GM18505 (cell line): ENCODE data around the gene COX7A2L.

ENCODE experiments used
- ATAC-seq: cut with Tn5 transposase; IDR thresholded peaks from one replicate; pipeline ENCODE4 v1.9.1; 2021; ENCODE audit not compliant: unreplicated experiment
- POLR2A ChIP-seq: IDR thresholded peaks from 4 replicates; pipeline ENCODE4 v1.6.1; 2011; ENCODE audit warnings: borderline replicate concordance; ENCODE audit not compliant: insufficient read depth, insufficient read length; ENCODE audit errors: extremely low read depth

Gene COX7A2L

GRCh38 chr2:42372474-42373200, 11.6 kb upstream of the COX7A2L start:
- no peak for ATAC-seq

GRCh38 chr2:42371611-42372473, 10.8 kb upstream of the COX7A2L start:
- ATAC-seq: no peak
- no peak for TF ChIP-seq POLR2A

More at GRCh38 chr2:42372474-42373200, 11.6 kb upstream of the COX7A2L start:
- no peak for TF ChIP-seq POLR2A

- ATAC-seq: no peak
- TF ChIP-seq POLR2A: no peak
These were observed 8.7 kb upstream of the COX7A2L start for GRCh38 chr2:42369532-42370229.

GRCh38 chr2:42368817-42369531, 8.0 kb upstream of the COX7A2L start:
- ATAC-seq: no peak

GRCh38 chr2:42367835-42368234, 6.8 kb upstream of the COX7A2L start:
- no peak for TF ChIP-seq POLR2A
- ATAC-seq: no peak

More at GRCh38 chr2:42368817-42369531, 8.0 kb upstream of the COX7A2L start:
- no peak for TF ChIP-seq POLR2A

- TF ChIP-seq POLR2A: no peak
- ATAC-seq: no peak
These were observed 5.4 kb upstream of the COX7A2L start for GRCh38 chr2:42366411-42366810.

- TF ChIP-seq POLR2A: no peak
- ATAC-seq: no peak
These were observed 3.6 kb upstream of the COX7A2L start for GRCh38 chr2:42364658-42365057.

- no peak for TF ChIP-seq POLR2A
- ATAC-seq: no peak
These were observed 2.4 kb upstream of the COX7A2L start for GRCh38 chr2:42363413-42363812.

GRCh38 chr2:42361728-42362283, 789 bp upstream of the COX7A2L start:
- no peak for ATAC-seq
- no peak for TF ChIP-seq POLR2A

- TF ChIP-seq POLR2A: no peak
- no peak for ATAC-seq
These were observed 526 bp downstream of the COX7A2L start for GRCh38 chr2:42360493-42360889.

GRCh38 chr2:42359965-42360483, 993 bp downstream of the COX7A2L start:
- ATAC-seq: no peak
- TF ChIP-seq POLR2A: no peak

GRCh38 chr2:42359304-42359964, 1.6 kb downstream of the COX7A2L start:
- TF ChIP-seq POLR2A: no peak
- no peak for ATAC-seq
